Calu3 (cell line): ENCODE measurements around the gene DNALI1. TPM values are rescaled to one million over a fixed set of nuclear protein-coding genes. Genes with fewer than 3 reads are reported as not detected.
"Not testable (repeated sequence)": the region's sequence is repeated elsewhere in the genome, so short reads cannot be mapped to it uniquely, and the experiment has no call there.

ENCODE experiments used
- BruUV-seq: library from RNA; stranded (reverse); fragments of 400-500 nt; replicated peaks from 2 replicates; lab custom pipeline; 2021; lab: Mats Ljungman, UMichigan
- CTCF ChIA-PET: fragments of 300-600 bp; sonication (Branson Sonifier 250); formaldehyde crosslinking; loops from one replicate; lab custom pipeline; 2022; ENCODE audit warnings: antibody characterized with exemption; lab: Charles Lee
- DNase-seq: peaks from one replicate; pipeline ENCODE4 v3.0.0; 2022
- H3K27ac Mint-ChIP-seq: one replicate; pipeline ENCODE4 v1.8.0; 2022; ENCODE audit warnings: mixed read lengths; ENCODE audit not compliant: unreplicated experiment
- H3K27me3 Mint-ChIP-seq: one replicate; pipeline ENCODE4 v1.8.0; 2022; ENCODE audit warnings: mixed read lengths; ENCODE audit not compliant: unreplicated experiment
- H3K36me3 Mint-ChIP-seq: one replicate; pipeline ENCODE4 v1.8.0; 2022; ENCODE audit warnings: mild to moderate bottlenecking, moderate library complexity, mixed read lengths; ENCODE audit not compliant: insufficient read depth, unreplicated experiment
- H3K4me1 Mint-ChIP-seq: one replicate; pipeline ENCODE4 v1.8.0; 2022; ENCODE audit warnings: mild to moderate bottlenecking, low read depth, mixed read lengths; ENCODE audit not compliant: unreplicated experiment
- H3K4me3 Mint-ChIP-seq: one replicate; pipeline ENCODE4 v1.8.0; 2022; ENCODE audit warnings: mild to moderate bottlenecking, low read depth, moderate library complexity, mixed read lengths; ENCODE audit not compliant: unreplicated experiment
- H3K9me3 Mint-ChIP-seq: one replicate; pipeline ENCODE4 v1.8.0; 2022; ENCODE audit warnings: low read depth, mixed read lengths; ENCODE audit not compliant: unreplicated experiment
- intact Hi-C: fragments of 100-400 bp; cut with micrococcal nuclease; formaldehyde crosslinking; loops from one replicate; pipeline ENCODE4 v1.10.0; 2022; ENCODE audit not compliant: unreplicated experiment
- total RNA-seq: library from RNA; stranded (reverse); gene quantifications from 2 replicates; pipeline ENCODE4 v1.2.3, GENCODE V29; 2022
- TF ChIP-seq, protein P1 (sequence below): fragments of 200-600 bp; IDR thresholded peaks from one replicate; pipeline ENCODE4 v1.8.0; 2022; ENCODE audit warnings: antibody characterized with exemption; ENCODE audit not compliant: unreplicated experiment

The DNALI1 gene
- total RNA-seq, 1 experiment from 2014 or later = 5.2 TPM

DNA sequence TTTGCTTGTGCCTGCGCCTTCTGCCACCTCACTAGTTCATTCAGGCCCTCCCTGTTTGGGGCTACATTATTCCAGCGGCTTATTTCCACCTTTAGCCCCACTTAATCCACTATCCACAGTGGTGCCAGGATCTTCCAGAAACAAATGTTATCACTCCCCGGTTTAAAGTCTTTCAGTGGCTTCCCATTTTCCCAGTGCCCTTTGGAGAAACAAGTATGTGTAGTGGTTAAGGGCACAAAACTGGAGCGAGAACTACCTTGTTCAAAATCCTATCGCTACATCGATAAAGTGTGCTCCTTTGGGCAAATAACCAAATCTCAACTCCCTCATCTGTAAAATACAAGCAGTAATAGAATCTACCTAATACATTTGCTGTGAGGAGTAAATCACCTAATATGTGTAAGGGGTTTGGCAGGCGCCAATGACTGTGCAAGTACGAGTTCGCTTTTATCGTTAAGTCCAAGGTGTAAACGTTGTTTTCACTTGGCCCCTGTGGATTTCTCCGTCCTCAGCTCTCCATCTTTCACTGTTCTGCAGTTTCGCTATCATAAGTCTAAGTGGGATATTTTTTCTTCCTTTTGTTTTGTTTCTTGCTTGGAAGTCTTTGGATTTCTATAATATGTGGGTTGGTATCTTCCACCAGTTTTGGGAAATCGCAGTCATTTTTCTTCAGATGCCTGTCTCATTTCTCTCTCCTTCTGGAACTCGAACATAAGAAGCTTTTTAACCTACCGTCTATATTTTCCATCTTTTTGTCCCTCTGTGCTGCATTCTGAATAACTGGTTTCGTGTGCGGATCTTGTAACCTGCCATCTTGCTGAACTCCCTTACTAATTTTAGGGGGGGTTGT lies 41.3 kb upstream of the DNALI1 start:
- TF ChIP-seq, protein P1, sequence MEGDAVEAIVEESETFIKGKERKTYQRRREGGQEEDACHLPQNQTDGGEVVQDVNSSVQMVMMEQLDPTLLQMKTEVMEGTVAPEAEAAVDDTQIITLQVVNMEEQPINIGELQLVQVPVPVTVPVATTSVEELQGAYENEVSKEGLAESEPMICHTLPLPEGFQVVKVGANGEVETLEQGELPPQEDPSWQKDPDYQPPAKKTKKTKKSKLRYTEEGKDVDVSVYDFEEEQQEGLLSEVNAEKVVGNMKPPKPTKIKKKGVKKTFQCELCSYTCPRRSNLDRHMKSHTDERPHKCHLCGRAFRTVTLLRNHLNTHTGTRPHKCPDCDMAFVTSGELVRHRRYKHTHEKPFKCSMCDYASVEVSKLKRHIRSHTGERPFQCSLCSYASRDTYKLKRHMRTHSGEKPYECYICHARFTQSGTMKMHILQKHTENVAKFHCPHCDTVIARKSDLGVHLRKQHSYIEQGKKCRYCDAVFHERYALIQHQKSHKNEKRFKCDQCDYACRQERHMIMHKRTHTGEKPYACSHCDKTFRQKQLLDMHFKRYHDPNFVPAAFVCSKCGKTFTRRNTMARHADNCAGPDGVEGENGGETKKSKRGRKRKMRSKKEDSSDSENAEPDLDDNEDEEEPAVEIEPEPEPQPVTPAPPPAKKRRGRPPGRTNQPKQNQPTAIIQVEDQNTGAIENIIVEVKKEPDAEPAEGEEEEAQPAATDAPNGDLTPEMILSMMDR = no peak
- BruUV-seq = TSS peak; percentile 99
- Mint-ChIP-seq H3K27me3 (no peaks in the 10 kb centered on the region), H3K9me3 (no peaks in the 10 kb centered on the region), H3K27ac (peak overlapping the region; percentile 66), H3K4me1 (peaks cover 22% of the 10 kb centered on the region), H3K4me3 (peak overlapping the region; percentile 71), H3K36me3 (peaks cover 35% of the 10 kb centered on the region)
- intact Hi-C loops = no loop called here
- CTCF ChIA-PET = interaction anchor here (0.9 to 1.5 kb wide), 6 partner anchors 10 to 80 kb away, joined by 3 to 11 read pairs (median 5); partner anchors contain the start of gene GNL2
- no peak for DNase-seq

- CTCF ChIA-PET = interaction anchor here (0.6 kb wide), 1 partner anchor 1652 kb away, joined by 4 read pairs; no protein-coding TSS in a partner anchor
- H3K36me3 Mint-ChIP-seq = peaks cover 28% of the 10 kb centered on the region
- no peak overlapping the region for H3K4me3 Mint-ChIP-seq
- H3K27ac Mint-ChIP-seq = no peak overlapping the region
- TF ChIP-seq, protein P1 = no peak
- intact Hi-C loops = no loop called here
- H3K27me3 Mint-ChIP-seq = no peaks in the 10 kb centered on the region
- no peaks in the 10 kb centered on the region for H3K9me3 Mint-ChIP-seq
- peaks cover 22% of the 10 kb centered on the region for H3K4me1 Mint-ChIP-seq
- no TSS peak for BruUV-seq
- DNase-seq = no peak
Measured at GRCh38 chr1:37517569-37517968, 39.2 kb upstream of the DNALI1 start.

DNA sequence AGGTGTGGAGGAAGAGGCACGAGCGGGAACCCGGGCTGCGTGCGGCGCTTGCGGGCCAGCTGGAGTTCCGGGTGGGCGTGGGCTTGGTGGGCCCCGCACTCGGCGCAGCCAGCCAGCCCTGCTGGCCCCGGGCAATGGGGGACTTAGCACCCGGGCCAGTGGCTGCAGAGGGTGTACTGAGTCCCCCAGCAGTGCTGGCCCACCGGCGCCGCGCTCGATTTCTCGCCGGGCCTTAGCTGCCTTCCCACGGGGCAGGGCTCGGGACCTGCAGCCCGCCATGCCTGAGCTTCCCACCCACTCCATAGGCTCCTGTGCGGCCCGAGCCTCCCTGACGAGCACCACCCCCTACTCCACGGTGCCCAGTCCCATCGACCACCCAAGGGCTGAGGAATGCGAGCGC lies 38.5 kb upstream of the DNALI1 start:
- H3K9me3 Mint-ChIP-seq, H3K27ac Mint-ChIP-seq, DNase-seq, H3K27me3 Mint-ChIP-seq, intact Hi-C loops, BruUV-seq, H3K4me3 Mint-ChIP-seq: not testable (repeated sequence)
- H3K4me1 Mint-ChIP-seq = peaks cover 17% of the 10 kb centered on the region
- CTCF ChIA-PET = interaction anchor here (0.6 kb wide), 1 partner anchor 1651 kb away, joined by 4 read pairs; no protein-coding TSS in a partner anchor
- peaks cover 21% of the 10 kb centered on the region for H3K36me3 Mint-ChIP-seq

DNA sequence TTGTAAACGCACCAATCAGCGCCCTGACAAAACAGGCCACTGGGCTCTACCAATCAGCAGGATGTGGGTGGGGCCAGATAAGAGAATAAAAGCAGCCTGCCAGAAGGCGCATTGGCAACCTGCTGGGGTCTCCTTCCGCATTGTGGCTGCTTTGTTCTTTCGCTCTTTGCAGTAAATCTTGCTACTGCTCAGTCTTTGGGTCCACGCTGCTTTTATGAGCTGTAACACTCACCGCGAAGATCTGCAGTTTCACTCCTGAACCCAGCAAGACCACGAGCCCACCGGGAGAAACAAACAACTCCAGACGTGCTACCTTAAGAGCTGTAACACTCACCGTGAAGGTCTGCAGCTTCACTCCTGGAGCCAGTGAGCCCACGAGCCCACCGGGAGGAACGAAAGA lies 37.8 kb upstream of the DNALI1 start:
- intact Hi-C loops, H3K4me3 Mint-ChIP-seq, H3K27ac Mint-ChIP-seq, DNase-seq, BruUV-seq, H3K9me3 Mint-ChIP-seq, CTCF ChIA-PET, H3K27me3 Mint-ChIP-seq: not testable (repeated sequence)
- peaks cover 14% of the 10 kb centered on the region for H3K36me3 Mint-ChIP-seq
- peaks cover 11% of the 10 kb centered on the region for H3K4me1 Mint-ChIP-seq

GRCh38 chr1:37519613-37520012 lies 37.1 kb upstream of the DNALI1 start:
- Mint-ChIP-seq H3K36me3 (peaks cover 7% of the 10 kb centered on the region), H3K4me3 (no peak overlapping the region), H3K4me1 (peaks cover 11% of the 10 kb centered on the region), H3K9me3 (no peaks in the 10 kb centered on the region), H3K27me3 (no peaks in the 10 kb centered on the region), H3K27ac (no peak overlapping the region)
- CTCF ChIA-PET = interaction anchor here (0.6 kb wide), 1 partner anchor 16 kb away, joined by 3 read pairs; no protein-coding TSS in a partner anchor
- no peak for DNase-seq
- intact Hi-C loops = no loop called here
- no TSS peak for BruUV-seq
- TF ChIP-seq, protein P1 = no peak

DNA sequence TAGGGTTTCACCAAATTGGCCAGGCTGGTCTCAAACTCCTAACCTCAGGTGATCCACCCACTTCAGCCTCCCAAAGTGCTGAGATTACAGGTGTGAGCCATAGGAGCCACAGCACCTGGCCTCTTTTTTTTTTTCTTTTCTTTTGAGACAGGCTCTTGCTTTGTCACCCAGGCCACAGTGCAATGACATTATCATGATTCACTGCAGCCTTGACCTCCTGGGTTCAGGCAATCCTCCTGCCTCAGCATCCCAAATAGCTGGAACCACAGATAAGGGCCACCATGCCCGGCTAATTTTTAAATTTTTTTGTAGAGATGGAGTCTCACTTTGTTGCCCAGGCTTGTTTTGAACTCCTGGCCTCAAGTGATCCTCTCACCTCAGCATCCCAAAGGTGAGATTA lies 26.9 kb upstream of the DNALI1 start:
- CTCF ChIA-PET = interaction anchor here (0.7 to 1.0 kb wide), 2 partner anchors 15 to 25 kb away, joined by 3 to 4 read pairs; partner anchors contain the start of gene MEAF6
- H3K9me3 Mint-ChIP-seq, H3K27me3 Mint-ChIP-seq, BruUV-seq, intact Hi-C loops, DNase-seq, H3K36me3 Mint-ChIP-seq, H3K4me3 Mint-ChIP-seq, H3K27ac Mint-ChIP-seq: not testable (repeated sequence)
- H3K4me1 Mint-ChIP-seq = peaks cover 15% of the 10 kb centered on the region

DNA sequence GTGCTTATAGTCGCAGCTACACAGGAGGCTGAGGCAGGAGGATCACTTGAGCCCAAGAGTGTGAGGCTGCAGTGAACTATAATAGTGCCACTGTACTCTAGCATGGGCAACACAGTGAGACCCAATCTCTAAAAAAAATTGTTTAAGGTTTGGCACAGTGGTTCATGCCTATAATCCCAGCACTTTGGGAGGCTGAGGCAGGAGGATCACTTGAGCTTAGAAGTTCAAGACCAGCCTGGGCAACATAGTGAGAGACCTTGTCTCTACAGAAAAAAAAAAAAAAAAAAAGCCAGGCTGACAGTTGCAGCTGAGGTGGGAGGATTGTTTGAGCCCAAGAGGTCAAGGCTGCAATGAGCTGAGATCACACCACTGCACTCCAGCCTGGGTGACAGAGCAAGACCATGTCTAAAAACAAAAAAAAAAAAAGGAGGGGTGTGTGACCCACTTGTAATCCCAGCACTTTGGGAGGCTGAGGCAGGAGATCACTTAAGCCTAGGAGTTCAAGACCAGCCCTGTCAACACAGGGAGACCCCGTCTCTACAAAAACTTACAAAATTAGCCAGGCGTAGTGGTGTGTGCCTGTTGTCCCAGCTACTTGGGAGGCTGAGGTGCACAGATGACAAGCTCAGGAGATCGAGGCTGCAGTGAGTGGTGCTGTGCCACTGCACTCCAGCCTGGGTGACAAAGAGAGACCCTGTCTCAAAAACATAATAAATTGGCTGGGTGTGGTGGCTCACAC lies 24.2 kb upstream of the DNALI1 start:
- H3K4me1 Mint-ChIP-seq = peaks cover 35% of the 10 kb centered on the region
- CTCF ChIA-PET = interaction anchor here (0.6 to 0.7 kb wide), 2 partner anchors 11 to 18 kb away, joined by 3 to 7 read pairs; partner anchors contain the start of gene MEAF6
- intact Hi-C loops, H3K9me3 Mint-ChIP-seq, H3K27ac Mint-ChIP-seq, DNase-seq, BruUV-seq, H3K27me3 Mint-ChIP-seq, H3K4me3 Mint-ChIP-seq: not testable (repeated sequence)
- peaks cover 22% of the 10 kb centered on the region for H3K36me3 Mint-ChIP-seq
